Measurements from ENCODE around the gene CDH4.

GRCh38 chr20:61373956-61374545 lies 122.0 kb downstream of the CDH4 start:
- TF ChIP-seq BHLHE40 (IDR thresholded peaks at IDR 0.05; ENCODE audit: low read depth, low read length) (no peak), POLR2A (IDR thresholded peaks at IDR 0.05; ENCODE audit: low read depth, low read length) (no peak), CTCF (conservative IDR thresholded peaks at IDR 0.05; ENCODE audit: low read depth, low read length) (no peak), USF2 (IDR thresholded peaks at IDR 0.05; ENCODE audit: low read depth, low read length) (no peak), MAFK (IDR thresholded peaks at IDR 0.05; ENCODE audit: low read depth, low read length) (no peak), RCOR1 (IDR thresholded peaks at IDR 0.05; ENCODE audit: insufficient replicate concordance, low read length) (no peak), SMC3 (IDR thresholded peaks at IDR 0.05; ENCODE audit: low read depth, low read length) (no peak), RAD21 (IDR thresholded peaks at IDR 0.05; ENCODE audit: low read length) (no peak), MAZ (IDR thresholded peaks at IDR 0.05; ENCODE audit: borderline replicate concordance, low read depth, low read length) (no peak), ELK1 (IDR thresholded peaks at IDR 0.05; ENCODE audit: borderline replicate concordance, low read depth, low read length) (no peak), RFX5 (IDR thresholded peaks at IDR 0.05; ENCODE audit: low read depth, low read length) (no peak), CHD1 (IDR thresholded peaks at IDR 0.05; ENCODE audit: low read depth, low read length) (no peak)

All from IMR-90 (cell line).